Muscle layer of duodenum (tissue), 2 donors: ENCODE data around the gene TSPAN17.

Experiments used
- H3K27ac ChIP-seq: one replicate; pipeline ENCODE4 v1.7.0; 2013; ENCODE audit warnings: mild to moderate bottlenecking, low read length
- H3K27me3 ChIP-seq: one replicate; pipeline ENCODE4 v1.7.0; 2013; ENCODE audit warnings: low read depth, mild to moderate bottlenecking, control low read depth, low read length
- H3K36me3 ChIP-seq, 2 donors: one replicate each; pipeline ENCODE4 v1.7.0; 2013; ENCODE audit warnings: low read length in 2 of 2, control low read depth in 1 of 2, mild to moderate bottlenecking in 1 of 2; ENCODE audit not compliant: insufficient read depth in 2 of 2, control insufficient read depth in 1 of 2
- H3K4me1 ChIP-seq, 2 donors: one replicate each; pipeline ENCODE4 v1.7.0; 2013; ENCODE audit warnings: low read length in 2 of 2, mild to moderate bottlenecking in 2 of 2, control low read depth in 1 of 2, moderate library complexity in 1 of 2; ENCODE audit not compliant: insufficient read depth in 2 of 2, control insufficient read depth in 1 of 2
- H3K4me3 ChIP-seq, 2 donors: one replicate each; pipeline ENCODE4 v1.7.0; 2013; ENCODE audit warnings: low read length in 2 of 2, low read depth in 1 of 2, mild to moderate bottlenecking in 1 of 2
- H3K9me3 ChIP-seq, 2 donors: one replicate each; pipeline ENCODE4 v1.7.0; 2013; ENCODE audit warnings: low read length in 2 of 2, control low read depth in 1 of 2, mild to moderate bottlenecking in 1 of 2; ENCODE audit not compliant: control insufficient read depth in 1 of 2
- donor health status: healthy.

Gene TSPAN17

GRCh38 chr5:176664479-176664878, 17.2 kb downstream of the TSPAN17 start:
- no peaks in the 10 kb centered on the region for H3K27me3 ChIP-seq
- H3K4me3 ChIP-seq: no peak overlapping the region
- H3K4me1 ChIP-seq: peaks cover 0 to 6% of the 10 kb centered on the region in 2 donors
- H3K36me3 ChIP-seq: no peaks in the 10 kb centered on the region
- no peaks in the 10 kb centered on the region for H3K9me3 ChIP-seq
- no peak overlapping the region for H3K27ac ChIP-seq

GRCh38 chr5:176664886-176665285, 17.6 kb downstream of the TSPAN17 start:
- H3K27ac ChIP-seq: no peak overlapping the region
- peaks cover 0 to 6% of the 10 kb centered on the region in 2 donors for H3K4me1 ChIP-seq
- no peaks in the 10 kb centered on the region for H3K9me3 ChIP-seq
- H3K4me3 ChIP-seq: no peak overlapping the region
- no peaks in the 10 kb centered on the region for H3K36me3 ChIP-seq
- no peaks in the 10 kb centered on the region for H3K27me3 ChIP-seq

- H3K4me3 ChIP-seq: no peak overlapping the region
- H3K27ac ChIP-seq: no peak overlapping the region
- H3K9me3 ChIP-seq: no peaks in the 10 kb centered on the region
- H3K36me3 ChIP-seq: no peaks in the 10 kb centered on the region
- peaks cover 3% of the 10 kb centered on the region for H3K27me3 ChIP-seq
- peaks cover 0 to 6% of the 10 kb centered on the region in 2 donors for H3K4me1 ChIP-seq
Observed at GRCh38 chr5:176665517-176665916, 18.2 kb downstream of the TSPAN17 start.

- Histone ChIP-seq H3K9me3 (no peaks in the 10 kb centered on the region), H3K27me3 (peaks cover 4% of the 10 kb centered on the region), H3K27ac (no peak overlapping the region), H3K4me1 (no peaks in the 10 kb centered on the region), H3K36me3 (no peaks in the 10 kb centered on the region), H3K4me3 (no peak overlapping the region)
Observed at GRCh38 chr5:176667637-176668036, 20.4 kb downstream of the TSPAN17 start.

GRCh38 chr5:176670449-176670848, 23.2 kb downstream of the TSPAN17 start:
- no peak overlapping the region for H3K27ac ChIP-seq
- H3K27me3 ChIP-seq: peaks cover 4% of the 10 kb centered on the region
- no peak overlapping the region for H3K4me3 ChIP-seq
- H3K4me1 ChIP-seq: no peaks in the 10 kb centered on the region
- no peaks in the 10 kb centered on the region for H3K9me3 ChIP-seq
- H3K36me3 ChIP-seq: no peaks in the 10 kb centered on the region

GRCh38 chr5:176671399-176671798, 24.1 kb downstream of the TSPAN17 start:
- Histone ChIP-seq H3K27me3 (peaks cover 4% of the 10 kb centered on the region), H3K4me3 (no peak overlapping the region), H3K27ac (no peak overlapping the region), H3K36me3 (no peaks in the 10 kb centered on the region), H3K9me3 (no peaks in the 10 kb centered on the region), H3K4me1 (no peaks in the 10 kb centered on the region)

GRCh38 chr5:176671890-176672747, 24.8 kb downstream of the TSPAN17 start:
- H3K27me3 ChIP-seq: peaks cover 4% of the 10 kb centered on the region
- H3K9me3 ChIP-seq: no peaks in the 10 kb centered on the region

GRCh38 chr5:176673651-176674583, 26.6 kb downstream of the TSPAN17 start:
- Histone ChIP-seq H3K27me3 (peaks cover 4% of the 10 kb centered on the region), H3K4me3 (no peak overlapping the region), H3K36me3 (no peaks in the 10 kb centered on the region), H3K27ac (no peak overlapping the region), H3K4me1 (no peaks in the 10 kb centered on the region), H3K9me3 (no peaks in the 10 kb centered on the region)

More at GRCh38 chr5:176671890-176672747, 24.8 kb downstream of the TSPAN17 start:
- no peak overlapping the region for H3K4me3 ChIP-seq
- no peak overlapping the region for H3K27ac ChIP-seq
- H3K36me3 ChIP-seq: no peaks in the 10 kb centered on the region
- no peaks in the 10 kb centered on the region for H3K4me1 ChIP-seq

GRCh38 chr5:176674799-176675198, 27.5 kb downstream of the TSPAN17 start:
- Histone ChIP-seq H3K27me3 (peaks cover 9% of the 10 kb centered on the region), H3K27ac (no peak overlapping the region), H3K9me3 (no peaks in the 10 kb centered on the region), H3K36me3 (no peaks in the 10 kb centered on the region), H3K4me3 (no peak overlapping the region), H3K4me1 (peaks cover 0 to 3% of the 10 kb centered on the region in 2 donors)

- Histone ChIP-seq H3K9me3 (no peaks in the 10 kb centered on the region), H3K4me3 (no peak overlapping the region), H3K4me1 (peaks cover 0 to 7% of the 10 kb centered on the region in 2 donors), H3K27me3 (peaks cover 15% of the 10 kb centered on the region), H3K27ac (no peak overlapping the region), H3K36me3 (no peaks in the 10 kb centered on the region)
Observed at GRCh38 chr5:176675676-176676360, 28.5 kb downstream of the TSPAN17 start.

- Histone ChIP-seq H3K27ac (no peak overlapping the region), H3K4me1 (peaks cover 0 to 7% of the 10 kb centered on the region in 2 donors), H3K27me3 (peaks cover 15% of the 10 kb centered on the region), H3K9me3 (no peaks in the 10 kb centered on the region), H3K36me3 (no peaks in the 10 kb centered on the region), H3K4me3 (no peak overlapping the region)
Observed at GRCh38 chr5:176676361-176676824, 29.1 kb downstream of the TSPAN17 start.
